HepG2 (cell line): ENCODE results near the gene RYR2. TPM values are rescaled to one million over a fixed set of nuclear protein-coding genes. Genes with fewer than 3 reads are reported as not detected.

Source experiments
- ATAC-seq: fragments of 200-7000 bp; cut with Tn5 transposase; 3 replicates; pipeline ENCODE4 v1.9.1; 2020; ENCODE audit warnings: mild to moderate bottlenecking, moderate library complexity
- BruUV-seq: library from RNA; stranded (reverse); fragments of 400-500 nt; replicated peaks from 2 replicates; lab custom pipeline; 2021; lab: Mats Ljungman, UMichigan
- CTCF ChIA-PET: fragments of 300-600 bp; formaldehyde crosslinking; extraction: SDS; loops from one replicate; lab custom pipeline; 2021; ENCODE audit warnings: low total read pairs, inconsistent platforms, low intra/inter-chr PET ratio; lab: Yijun Ruan, JAX
- POLR2A ChIA-PET: fragments of 350-600 bp; sonication (Branson Sonifier 250); formaldehyde crosslinking; loops from one replicate; lab custom pipeline; 2020; ENCODE audit warnings: antibody characterized with exemption, inconsistent platforms; lab: Yijun Ruan, JAX
- DNase-seq: peaks from one replicate; pipeline ENCODE4 v3.0.0-alpha.2; 2015; ENCODE audit warnings: low spot score
- FAIRE-seq: peaks from 3 replicates; lab custom pipeline; 2011; peaks lifted over from hg19 to GRCh38; lab: Jason Lieb, UNC
- H2AFZ ChIP-seq: one replicate; pipeline ENCODE4 v1.6.1; 2011; ENCODE audit warnings: low read length, inconsistent platforms
- H3K27ac ChIP-seq: fragments of 300-600 bp; 3 replicates; pipeline ENCODE4 v1.8.0; 2011; ENCODE audit warnings: mixed run types, mild to moderate bottlenecking, mixed read lengths, low read length, inconsistent platforms; ENCODE audit not compliant: insufficient read depth; ENCODE audit errors: extremely low read length
- H3K27me3 ChIP-seq, 2 experiments: fragments of 200-600 bp in 1 of 2; 2 replicates in 1 of 2; 3 replicates in 1 of 2; pipeline versions ENCODE4 v1.6.0 to v1.8.0; 2011; ENCODE audit warnings: low read length in 2 of 2, mild to moderate bottlenecking in 2 of 2, moderate library complexity in 2 of 2, inconsistent platforms in 1 of 2; ENCODE audit not compliant: insufficient read depth in 2 of 2, control insufficient read depth in 1 of 2
- H3K36me3 ChIP-seq, 2 experiments: fragments of 200-600 bp in 1 of 2; replicated peaks in 1 of 2; 2 replicates in 1 of 2; 3 replicates in 1 of 2; pipeline versions ENCODE4 v1.5.1 to v1.8.0; 2011; ENCODE audit warnings: low read length in 2 of 2, inconsistent platforms in 1 of 2; ENCODE audit not compliant: insufficient read depth in 2 of 2, control insufficient read depth in 1 of 2
- H3K4me1 ChIP-seq: 2 replicates; pipeline ENCODE4 v1.5.1; 2012; ENCODE audit warnings: low read length, inconsistent platforms; ENCODE audit not compliant: insufficient read depth
- H3K4me2 ChIP-seq: 2 replicates; pipeline ENCODE4 v1.6.0; 2011; ENCODE audit warnings: low read depth, low read length, inconsistent platforms
- H3K4me3 ChIP-seq, 3 experiments: fragments of 200-600 bp in 1 of 3; sonication (generic), shearing (Covaris generic) in 1 of 3; replicated peaks in 1 of 3; 2 replicates each; pipeline ENCODE4 v1.5.1; 2011 to 2016; ENCODE audit warnings: low read length in 3 of 3, inconsistent platforms in 2 of 3, low read depth in 2 of 3, mild to moderate bottlenecking in 2 of 3, control low read depth in 1 of 3, mixed read lengths in 1 of 3; ENCODE audit not compliant: insufficient read depth in 1 of 3
- H3K79me2 ChIP-seq: one replicate; pipeline ENCODE4 v1.6.1; 2011; ENCODE audit warnings: low read length, inconsistent platforms; ENCODE audit not compliant: insufficient read depth
- H3K9ac ChIP-seq: 2 replicates; pipeline ENCODE4 v1.6.0; 2011; ENCODE audit warnings: mild to moderate bottlenecking, low read depth, low read length, inconsistent platforms; ENCODE audit not compliant: insufficient read depth
- H3K9me3 ChIP-seq: 2 replicates; pipeline ENCODE4 v1.5.1; 2012; ENCODE audit warnings: mild to moderate bottlenecking, low read length
- H4K20me1 ChIP-seq: 2 replicates; pipeline ENCODE4 v1.6.0; 2011; ENCODE audit warnings: inconsistent platforms, mild to moderate bottlenecking, low read length, moderate library complexity; ENCODE audit not compliant: insufficient read depth
- ATF4 ChIP-seq, 2 experiments: fragments of 450-650 bp in 1 of 2; sonication (generic) in 1 of 2; formaldehyde crosslinking; IDR thresholded peaks; 2 replicates each; pipeline versions ENCODE4 v1.5.0 to v1.8.0; 2020 to 2022; ENCODE audit warnings: mild to moderate bottlenecking in 1 of 2, missing genetic modification reagents in 1 of 2
- CHD4 ChIP-seq: fragments of 200-600 bp; sonication (generic); IDR thresholded peaks from 2 replicates; pipeline ENCODE4 v1.7.0; 2017; ENCODE audit warnings: mild to moderate bottlenecking, low read length, borderline replicate concordance
- GLI4 ChIP-seq: sonication (generic); formaldehyde crosslinking; IDR thresholded peaks from 2 replicates; pipeline ENCODE4 v1.5.1; 2020; ENCODE audit warnings: missing genetic modification reagents, mild to moderate bottlenecking, moderate library complexity, borderline replicate concordance
- LBX2 ChIP-seq: sonication (generic); formaldehyde crosslinking; IDR thresholded peaks from 2 replicates; pipeline ENCODE4 v1.5.0; 2020; ENCODE audit warnings: missing genetic modification reagents, mild to moderate bottlenecking, borderline replicate concordance
- PTBP1 ChIP-seq: fragments of 200-400 bp; formaldehyde crosslinking; IDR thresholded peaks from 2 replicates; pipeline ENCODE4 v1.6.1; 2018; ENCODE audit warnings: low read length, low read depth; ENCODE audit not compliant: poor library complexity, severe bottlenecking
- RXRA ChIP-seq: sonication (generic); formaldehyde crosslinking; IDR thresholded peaks from 2 replicates; pipeline ENCODE4 v1.5.1; 2020; ENCODE audit warnings: missing genetic modification reagents
- TGIF2 ChIP-seq: IDR thresholded peaks from 2 replicates; pipeline ENCODE4 v1.6.1; 2016; ENCODE audit warnings: control low read depth, missing compliant biosample characterization
- TOE1 ChIP-seq: sonication (generic); formaldehyde crosslinking; IDR thresholded peaks from 2 replicates; pipeline ENCODE4 v1.4.0; 2020; ENCODE audit warnings: mild to moderate bottlenecking, missing genetic modification reagents
- ZFP82 ChIP-seq: sonication (generic); formaldehyde crosslinking; IDR thresholded peaks from 2 replicates; pipeline ENCODE4 v1.5.1; 2020; ENCODE audit warnings: mild to moderate bottlenecking, missing genetic modification reagents, borderline replicate concordance
- ZNF276 ChIP-seq: sonication (generic); formaldehyde crosslinking; IDR thresholded peaks from 2 replicates; pipeline ENCODE4 v1.4.0; 2020; ENCODE audit warnings: mild to moderate bottlenecking, low read depth, missing genetic modification reagents
- ZNF432 ChIP-seq: sonication (generic); formaldehyde crosslinking; IDR thresholded peaks from 2 replicates; pipeline ENCODE4 v1.5.0; 2020; ENCODE audit warnings: missing genetic modification reagents, mild to moderate bottlenecking, borderline replicate concordance
- ZNF572 ChIP-seq: sonication (generic); formaldehyde crosslinking; IDR thresholded peaks from 2 replicates; pipeline ENCODE4 v1.5.1; 2020; ENCODE audit warnings: mild to moderate bottlenecking, missing genetic modification reagents
- ZNF672 ChIP-seq: sonication (generic); formaldehyde crosslinking; IDR thresholded peaks from 2 replicates; pipeline ENCODE4 v1.8.1; 2022; ENCODE audit warnings: missing genetic modification reagents
- ZNF761 ChIP-seq: sonication (generic); formaldehyde crosslinking; conservative IDR thresholded peaks from 2 replicates; pipeline ENCODE4 v1.4.0; 2020; ENCODE audit warnings: mild to moderate bottlenecking, missing genetic modification reagents
- ZNF841 ChIP-seq: sonication (generic); formaldehyde crosslinking; IDR thresholded peaks from 2 replicates; pipeline ENCODE4 v1.8.1; 2023; ENCODE audit warnings: missing genetic modification reagents, borderline replicate concordance
- WGBS: methylation state at CpG from one replicate; pipeline ENCODE4 v1.1.6; 2017; ENCODE audit warnings: low lambda C conversion rate; 5-methylcytosine and 5-hydroxymethylcytosine counted together
- in situ Hi-C: cut with HindIII; loops from 2 replicates; pipeline ENCODE4 v1.10.0; 2017; ENCODE audit warnings: low pct_unique_long_range_greater_than_20kb; ENCODE audit not compliant: extremely low pct_ligation_motif_present
- intact Hi-C: fragments of 100-400 bp; cut with micrococcal nuclease; formaldehyde crosslinking; loops from one replicate; pipeline ENCODE4 v1.10.0; 2022; ENCODE audit not compliant: unreplicated experiment
- polyA plus RNA-seq, 8 experiments: library from polyadenylated mRNA; depleted of rRNA in 3 of 8; stranded (reverse) in 7 of 8; unstranded in 1 of 8; fragments of >200 nt; fragmentation: Illumina TruSeq in 4 of 8; extraction: Trizol in 4 of 8; gene quantifications; 2 replicates each; pipeline versions ENCODE4 v1.2.1 to v1.2.3, GENCODE V29; 2011 to 2016; ENCODE audit warnings: low read depth in 4 of 8, missing spikeins in 1 of 8, mixed read lengths in 1 of 8; ENCODE audit not compliant: insufficient read depth in 1 of 8
- total RNA-seq, 5 experiments: library from RNA; depleted of rRNA; stranded (reverse); fragments of >200 nt; fragmentation: Illumina TruSeq; extraction: Trizol; gene quantifications; 2 replicates each; pipeline ENCODE4 v1.2.3, GENCODE V29; 2016; ENCODE audit warnings: low read depth in 1 of 5

Gene RYR2
- total and polyA plus RNA-seq, 2 of the 13 experiments (the other 11 are each of a cell fraction or from before 2014, with no cell fraction given), result not detected

GRCh38 chr1:237139732-237140131, 97.7 kb downstream of the RYR2 start:
- WGBS, result 14% methylated on average over 8 of the region's 8 CpGs
- FAIRE-seq, result no peak
- no peaks in the 10 kb centered on the region for H3K4me1 ChIP-seq
- intact Hi-C loops (no loop called here), in situ Hi-C loops (loop anchor here (25.0 kb wide), 1 partner anchor 377 kb away; no protein-coding TSS in a partner anchor)
- TF ChIP-seq ZNF841, result no peak
- no peak for TF ChIP-seq ZFP82 (CRISPR knock-in tag)
- TF ChIP-seq PTBP1, result no peak
- no peak for TF ChIP-seq ATF4 (CRISPR knock-in tag; IDR thresholded peaks at IDR 0.05)
- no peak for TF ChIP-seq ZNF432 (CRISPR knock-in tag)
- H3K27me3 ChIP-seq, result no peaks in the 10 kb centered on the region; a peak in 1 of 5 replicates
- no peak overlapping the region for H2AFZ ChIP-seq
- POLR2A ChIA-PET, result no interaction called here
- no TSS peak for BruUV-seq
- no peak for DNase-seq
- H3K4me2 ChIP-seq, result no peak overlapping the region
- CTCF ChIA-PET, result no interaction called here
- H3K79me2 ChIP-seq, result no peaks in the 10 kb centered on the region
- H3K27ac ChIP-seq, result no peak overlapping the region
- no peak overlapping the region for H3K4me3 ChIP-seq
- no peaks in the 10 kb centered on the region for H3K36me3 ChIP-seq
- no peak overlapping the region for H3K9ac ChIP-seq
- no peak for ATAC-seq
- no peaks in the 10 kb centered on the region for H3K9me3 ChIP-seq
- H4K20me1 ChIP-seq, result no peaks in the 10 kb centered on the region

GRCh38 chr1:237140986-237141385, 99.0 kb downstream of the RYR2 start:
- no peaks in the 10 kb centered on the region for H3K79me2 ChIP-seq
- intact Hi-C loops, result no loop called here

More at GRCh38 chr1:237140986-237141385, 99.0 kb downstream of the RYR2 start:
- no peaks in the 10 kb centered on the region for H3K9me3 ChIP-seq
- no peak overlapping the region for H3K4me3 ChIP-seq
- H2AFZ ChIP-seq, result no peak overlapping the region
- BruUV-seq, result no TSS peak
- POLR2A ChIA-PET, result no interaction called here
- CTCF ChIA-PET, result no interaction called here
- in situ Hi-C loops, result loop anchor here (25.0 kb wide), 1 partner anchor 379 kb away; no protein-coding TSS in a partner anchor
- H4K20me1 ChIP-seq, result no peaks in the 10 kb centered on the region
- H3K27me3 ChIP-seq, result no peaks in the 10 kb centered on the region; a peak in 1 of 5 replicates
- ATAC-seq (no peak), FAIRE-seq (no peak), DNase-seq (no peak)
- no peak overlapping the region for H3K4me2 ChIP-seq
- no peak for TF ChIP-seq CHD4
- no peak for TF ChIP-seq ZNF572 (CRISPR knock-in tag)
- no peak for TF ChIP-seq ZNF761
- no peak for TF ChIP-seq RXRA (CRISPR knock-in tag)
- TF ChIP-seq ZNF276, result no peak
- TF ChIP-seq LBX2 (CRISPR knock-in tag), result no peak
- TF ChIP-seq ZNF672, result no peak
- no peak for TF ChIP-seq TGIF2 (CRISPR knock-in tag)
- no peak for TF ChIP-seq GLI4 (CRISPR knock-in tag)
- TF ChIP-seq TOE1 (CRISPR knock-in tag), result no peak
- WGBS, result 4% methylated on average over 1 of the region's 1 CpG
- no peaks in the 10 kb centered on the region for H3K4me1 ChIP-seq
- H3K27ac ChIP-seq, result no peak overlapping the region
- no peak overlapping the region for H3K9ac ChIP-seq
- no peaks in the 10 kb centered on the region for H3K36me3 ChIP-seq
